SHP77 (cell line): Measurements from ENCODE around the gene PTPRK.
A peak's percentile ranks its signal among the peaks of the same experiment; 100 is the strongest.
"Not testable (repeated sequence)": the region's sequence is repeated elsewhere in the genome, so short reads cannot be mapped to it uniquely, and the experiment has no call there.

Source experiments
- DNase-seq, 2 experiments: peaks; one replicate each; lab custom pipeline; 2025; lab: John Stamatoyannopoulos, UW

The PTPRK gene

GRCh38 chr6:128487746-128488145, 32.7 kb downstream of the PTPRK start:
- no peak for DNase-seq

- no peak for DNase-seq
Observed at GRCh38 chr6:128487055-128487454, 33.3 kb downstream of the PTPRK start.

GRCh38 chr6:128486580-128486979, 33.8 kb downstream of the PTPRK start:
- not testable (repeated sequence) for DNase-seq

- DNase-seq, result no peak
Observed at GRCh38 chr6:128483472-128484135, 36.8 kb downstream of the PTPRK start.

GRCh38 chr6:128482642-128483041, 37.8 kb downstream of the PTPRK start:
- no peak for DNase-seq

GRCh38 chr6:128479991-128480390, 40.4 kb downstream of the PTPRK start:
- DNase-seq, result no peak

GRCh38 chr6:128479048-128479666, 41.2 kb downstream of the PTPRK start:
- no peak for DNase-seq

GRCh38 chr6:128478230-128479047, 42.0 kb downstream of the PTPRK start:
- no peak for DNase-seq

GRCh38 chr6:128474933-128475332, 45.5 kb downstream of the PTPRK start:
- DNase-seq, result no peak

GRCh38 chr6:128474481-128474880, 45.9 kb downstream of the PTPRK start:
- no peak for DNase-seq

GRCh38 chr6:128471907-128472306, 48.5 kb downstream of the PTPRK start:
- no peak for DNase-seq

- DNase-seq, result no peak
Observed at GRCh38 chr6:128465368-128466343, 54.7 kb downstream of the PTPRK start.

GRCh38 chr6:128464790-128465189, 55.6 kb downstream of the PTPRK start:
- peak in 1 of 2 experiments; percentile 5 for DNase-seq

- DNase-seq, result no peak
Observed at GRCh38 chr6:128463942-128464341, 56.5 kb downstream of the PTPRK start.

- DNase-seq, result no peak
Observed at GRCh38 chr6:128461501-128461900, 58.9 kb downstream of the PTPRK start.

GRCh38 chr6:128456510-128457230, 63.7 kb downstream of the PTPRK start:
- no peak for DNase-seq

GRCh38 chr6:128455959-128456358, 64.4 kb downstream of the PTPRK start:
- no peak for DNase-seq

GRCh38 chr6:128452713-128453112, 67.7 kb downstream of the PTPRK start:
- no peak for DNase-seq

GRCh38 chr6:128446497-128446896, 73.9 kb downstream of the PTPRK start:
- no peak for DNase-seq

GRCh38 chr6:128443553-128443952, 76.8 kb downstream of the PTPRK start:
- no peak for DNase-seq

- no peak for DNase-seq
Observed at GRCh38 chr6:128439627-128440026, 80.8 kb downstream of the PTPRK start.
